ENCODE results near the gene RNF157.
"Not testable (repeated sequence)": the region's sequence is repeated elsewhere in the genome, so short reads cannot be mapped to it uniquely, and the experiment has no call there.

RNF157 gene

DNA sequence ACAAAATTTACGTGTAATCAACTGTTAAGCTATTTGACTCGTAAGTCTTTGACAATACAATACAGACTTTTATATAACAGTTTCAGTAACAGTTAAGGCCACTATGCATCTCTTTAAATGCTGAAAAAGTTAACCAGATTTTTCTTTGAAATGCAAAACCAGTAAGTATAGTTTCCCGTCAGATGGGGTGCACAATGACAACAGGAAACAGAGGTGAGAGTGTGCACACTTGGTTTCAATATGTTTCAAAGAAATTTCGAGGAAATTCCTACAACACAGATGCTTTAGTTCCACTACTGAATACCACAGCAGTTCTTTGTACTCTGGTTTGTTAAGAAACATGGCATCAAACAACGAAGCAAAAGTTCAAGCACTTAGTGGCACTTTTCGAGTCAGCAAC is 48.4 kb downstream of the RNF157 start:
- DNase-seq (ENCODE audit: low read depth, low spot score), result peak; percentile 33

- DNase-seq (ENCODE audit: low read depth, low spot score), result no peak
Observed at GRCh38 chr17:76189741-76190140, 50.6 kb downstream of the RNF157 start.

- DNase-seq (ENCODE audit: low read depth, low spot score), result no peak
Observed at GRCh38 chr17:76189247-76189646, 51.0 kb downstream of the RNF157 start.

DNA sequence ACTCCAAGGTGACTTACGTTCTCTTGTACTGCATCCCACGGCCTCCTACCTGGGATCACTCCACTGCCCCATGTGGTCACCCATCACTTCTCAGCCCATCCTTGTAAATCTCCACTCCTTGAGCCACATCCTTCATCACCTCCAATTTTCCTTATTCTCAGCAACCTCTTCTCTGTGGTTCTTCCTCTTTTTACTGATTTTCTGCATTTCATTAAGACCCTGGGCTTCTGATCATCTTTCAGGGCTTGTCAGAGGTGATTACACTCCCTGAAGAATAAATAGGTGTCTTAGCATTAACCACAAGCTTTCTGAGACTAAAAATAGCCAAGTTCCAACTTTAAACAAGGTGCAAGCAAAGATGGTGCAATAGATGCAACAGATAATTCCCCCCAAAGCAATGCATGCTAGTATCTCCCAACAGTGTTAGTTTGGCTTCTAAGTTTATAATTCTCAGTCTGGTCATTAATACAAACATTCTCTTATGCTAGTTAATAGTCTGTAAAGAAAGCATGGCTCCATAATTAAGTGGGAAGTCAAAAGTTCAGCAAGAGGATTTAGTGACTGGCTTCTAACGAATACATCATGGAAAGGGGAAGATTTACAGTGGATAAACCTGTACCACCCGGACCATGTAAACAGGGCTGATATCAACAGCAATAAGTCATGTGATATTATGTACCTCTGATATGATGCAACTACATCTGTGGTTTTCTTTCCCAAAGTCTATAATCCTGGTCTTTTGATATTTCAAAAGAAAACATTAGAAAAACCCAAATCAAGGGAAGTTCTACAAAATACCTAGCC is 51.9 kb downstream of the RNF157 start:
- DNase-seq (ENCODE audit: low read depth, low spot score), result no peak

GRCh38 chr17:76186774-76187173 is 53.5 kb downstream of the RNF157 start:
- DNase-seq (ENCODE audit: low read depth, low spot score), result not testable (repeated sequence)

- DNase-seq (ENCODE audit: low read depth, low spot score), result no peak
Observed at GRCh38 chr17:76184290-76184689, 56.0 kb downstream of the RNF157 start.

DNA sequence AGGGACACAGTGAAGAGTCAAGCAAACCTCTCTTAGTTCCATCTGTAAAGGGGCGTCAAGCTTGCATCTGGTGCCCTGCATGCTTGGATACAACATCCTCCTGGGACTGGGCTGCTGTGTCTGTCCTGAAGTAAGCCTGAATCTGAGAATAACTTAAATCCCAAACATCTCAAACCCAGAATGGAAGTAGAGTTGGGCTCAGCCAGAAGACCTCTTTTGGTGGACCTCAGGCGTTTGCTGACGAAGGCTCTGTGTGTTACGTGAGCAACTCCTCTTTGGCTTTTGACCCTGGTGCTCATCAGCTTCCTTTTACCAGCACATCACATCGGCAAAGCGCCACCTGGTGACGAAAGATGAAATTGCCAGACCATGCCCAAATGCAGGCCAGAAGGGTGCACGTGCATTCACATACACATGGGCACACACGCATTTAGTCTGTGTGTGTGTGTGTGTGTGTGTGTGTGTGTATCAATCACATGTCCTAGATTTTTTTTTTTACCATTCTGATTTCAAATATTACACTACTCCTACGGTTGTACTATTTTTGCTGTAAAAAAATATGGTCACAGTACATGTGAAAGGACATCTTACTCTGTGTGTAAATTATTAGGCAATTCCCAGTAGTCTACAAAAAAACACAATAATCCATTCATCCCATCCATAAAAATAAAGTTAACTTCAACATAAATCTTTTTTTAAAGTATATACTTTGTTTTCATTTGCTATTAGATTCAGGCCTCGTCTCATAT is 58.1 kb downstream of the RNF157 start:
- DNase-seq (ENCODE audit: low read depth, low spot score), result peak; percentile 90

DNA sequence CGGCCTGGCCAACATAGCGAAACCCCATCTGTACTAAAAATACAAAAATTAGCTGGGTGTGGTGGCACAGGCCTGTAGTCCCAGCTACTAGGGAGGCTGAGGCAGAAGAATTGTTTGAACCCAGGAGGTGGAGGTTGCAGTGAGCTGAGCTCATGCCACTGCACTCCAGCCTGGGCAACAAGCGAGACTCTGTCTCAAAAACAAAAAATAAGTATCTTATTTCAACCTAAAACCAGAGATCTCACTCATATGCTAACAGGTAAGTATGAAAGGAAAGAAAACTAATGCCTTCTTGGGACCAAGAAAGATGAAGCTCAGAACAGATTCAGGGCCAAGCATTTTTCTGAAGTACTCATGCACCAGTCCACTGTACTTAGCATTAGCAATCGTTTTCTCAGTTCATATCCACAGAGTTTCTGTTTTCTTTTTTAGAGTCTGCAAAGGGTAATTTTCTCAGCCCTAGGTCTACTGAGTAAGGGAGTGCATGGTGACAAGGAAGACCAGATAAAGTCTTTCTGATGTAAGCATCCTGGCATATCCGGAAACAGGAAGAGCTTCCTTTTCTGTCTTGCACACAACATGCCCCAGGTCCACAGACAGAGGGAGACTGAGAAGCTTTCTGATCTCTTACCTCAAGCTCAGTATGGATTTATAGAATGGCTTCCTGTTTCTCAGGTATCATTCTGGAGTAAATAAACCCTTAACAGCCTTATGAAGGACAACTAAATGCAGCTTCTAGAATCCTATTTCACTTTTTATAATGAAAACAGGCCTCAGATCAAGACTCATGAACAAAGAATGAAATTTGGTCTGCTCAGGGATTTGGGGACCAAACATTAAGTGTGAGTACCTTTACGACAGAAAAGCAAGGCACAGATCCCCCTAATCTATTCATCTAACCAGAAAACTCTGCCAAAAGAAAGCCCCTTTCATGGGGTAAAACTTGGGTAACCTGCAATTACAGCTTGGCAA is 60.5 kb downstream of the RNF157 start:
- no peak for DNase-seq (ENCODE audit: low read depth, low spot score)

- no peak for DNase-seq (ENCODE audit: low read depth, low spot score)
Observed at GRCh38 chr17:76178124-76178523, 62.2 kb downstream of the RNF157 start.

DNA sequence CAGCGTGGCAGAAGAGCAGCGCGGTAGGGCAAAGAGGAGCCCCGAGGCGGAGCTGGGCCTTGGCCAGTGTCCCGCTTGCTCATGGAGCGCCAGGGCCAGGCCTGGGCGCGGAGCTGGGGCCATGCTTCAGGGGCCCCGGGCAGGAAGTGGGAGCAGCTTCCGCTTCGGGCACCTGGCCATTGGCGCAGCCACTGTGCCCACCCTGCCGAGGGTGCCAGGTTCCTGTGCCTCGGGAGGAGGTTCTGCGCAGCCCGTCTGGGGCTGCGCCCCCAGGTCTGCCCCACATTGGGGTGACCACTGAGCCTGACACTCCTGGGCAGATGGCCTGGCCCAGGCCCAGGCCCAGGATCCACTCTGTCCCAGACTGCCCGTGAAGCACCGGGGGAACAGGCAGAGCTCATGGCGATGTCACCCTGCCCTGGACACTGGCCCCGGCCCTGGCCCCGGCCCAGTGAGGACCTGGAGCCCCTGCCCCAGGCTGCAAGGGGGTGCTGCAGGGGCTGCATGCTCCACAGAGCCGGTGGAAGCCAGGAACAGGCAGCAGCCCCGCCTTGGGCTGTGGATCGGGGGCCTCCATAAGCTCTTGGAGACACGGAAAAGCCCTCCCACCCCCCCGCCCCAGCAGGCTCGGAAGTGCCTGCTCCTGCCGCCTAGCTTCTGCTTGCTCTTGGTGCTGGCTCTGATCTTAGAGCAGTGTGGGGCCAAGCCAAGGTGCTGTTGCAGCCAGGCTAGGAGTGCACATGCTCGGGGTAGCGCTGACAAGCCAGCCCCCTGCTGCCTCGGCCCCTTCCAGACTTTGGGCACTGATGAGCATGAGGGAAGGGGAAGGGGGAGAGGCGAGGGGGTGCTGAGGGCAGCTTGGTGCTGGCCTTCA is 63.4 kb downstream of the RNF157 start:
- DNase-seq (ENCODE audit: low read depth, low spot score), result no peak

DNA sequence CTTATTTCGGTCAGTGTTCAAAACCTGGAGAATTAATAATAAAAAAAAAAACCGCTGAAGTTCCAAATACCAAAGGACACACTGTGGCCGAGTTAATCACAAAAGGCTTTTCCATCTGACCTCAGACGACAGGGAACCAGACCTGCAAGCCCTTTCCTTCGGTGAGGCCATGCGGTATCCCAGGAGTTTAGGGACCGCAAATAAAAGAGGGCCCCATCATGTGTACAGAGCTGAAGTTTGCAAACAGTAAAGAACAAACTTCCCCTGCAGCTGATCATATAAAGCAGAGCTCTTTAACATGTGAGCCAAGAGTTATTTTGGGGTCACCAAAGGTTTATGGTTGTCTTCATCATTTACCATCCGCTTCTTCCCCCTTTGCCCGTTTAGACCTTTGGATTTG is 66.3 kb downstream of the RNF157 start:
- DNase-seq (ENCODE audit: low read depth, low spot score), result no peak

- DNase-seq (ENCODE audit: low read depth, low spot score), result no peak
Observed at GRCh38 chr17:76173474-76173873, 66.8 kb downstream of the RNF157 start.

DNA sequence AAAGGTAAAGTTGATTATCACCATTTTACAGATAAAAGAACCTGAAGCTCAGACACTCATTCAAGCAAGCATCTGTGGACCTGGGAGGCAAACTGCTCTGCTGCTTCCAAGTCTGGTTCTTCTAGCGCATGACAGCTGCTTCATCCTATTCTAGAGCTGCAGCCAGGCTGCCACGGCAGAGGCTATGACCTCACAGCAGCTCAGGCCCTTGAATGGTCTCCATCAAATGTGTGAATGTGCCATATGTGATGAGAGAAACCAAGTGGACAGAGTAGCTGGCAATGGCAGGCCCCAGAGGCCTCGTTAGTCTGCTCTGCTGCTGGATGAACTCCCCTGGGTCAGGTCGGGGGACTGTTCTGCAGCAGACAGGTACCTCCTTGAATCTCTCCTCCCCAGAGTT is 68.6 kb downstream of the RNF157 start:
- DNase-seq (ENCODE audit: low read depth, low spot score), result no peak

DNA sequence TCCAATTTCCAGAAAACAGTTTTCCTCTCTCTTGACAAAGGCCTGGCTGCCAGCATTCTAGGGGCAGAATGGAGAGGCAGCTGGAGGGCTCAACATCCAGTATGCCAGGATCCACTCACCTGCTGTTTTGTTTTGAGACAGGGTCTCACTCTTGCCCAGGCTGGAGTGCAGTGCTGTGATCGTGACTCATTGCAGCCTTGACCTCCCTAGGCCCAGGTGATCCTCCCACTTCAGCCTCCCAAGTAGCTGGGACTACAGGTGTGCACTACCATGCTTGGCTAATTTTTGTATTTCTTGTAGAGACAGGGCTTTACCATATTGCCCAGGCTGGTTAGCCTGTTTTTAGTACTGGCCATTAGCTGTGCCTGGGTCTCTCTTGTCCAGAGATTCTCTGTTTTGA is 70.2 kb downstream of the RNF157 start:
- no peak for DNase-seq (ENCODE audit: low read depth, low spot score)

- DNase-seq (ENCODE audit: low read depth, low spot score), result no peak
Observed at GRCh38 chr17:76166906-76167305, 73.4 kb downstream of the RNF157 start.

GRCh38 chr17:76166168-76166567 is 74.1 kb downstream of the RNF157 start:
- no peak for DNase-seq (ENCODE audit: low read depth, low spot score)

- DNase-seq (ENCODE audit: low read depth, low spot score), result no peak
Observed at GRCh38 chr17:76164331-76164730, 76.0 kb downstream of the RNF157 start.

- no peak for DNase-seq (ENCODE audit: low read depth, low spot score)
Observed at GRCh38 chr17:76163919-76164318, 76.4 kb downstream of the RNF157 start.

- no peak for DNase-seq (ENCODE audit: low read depth, low spot score)
Observed at GRCh38 chr17:76161619-76162266, 78.5 kb downstream of the RNF157 start.

GRCh38 chr17:76160896-76161528 is 79.3 kb downstream of the RNF157 start:
- no peak for DNase-seq (ENCODE audit: low read depth, low spot score)
